ENCODE measurements around the gene CERK.

DNA sequence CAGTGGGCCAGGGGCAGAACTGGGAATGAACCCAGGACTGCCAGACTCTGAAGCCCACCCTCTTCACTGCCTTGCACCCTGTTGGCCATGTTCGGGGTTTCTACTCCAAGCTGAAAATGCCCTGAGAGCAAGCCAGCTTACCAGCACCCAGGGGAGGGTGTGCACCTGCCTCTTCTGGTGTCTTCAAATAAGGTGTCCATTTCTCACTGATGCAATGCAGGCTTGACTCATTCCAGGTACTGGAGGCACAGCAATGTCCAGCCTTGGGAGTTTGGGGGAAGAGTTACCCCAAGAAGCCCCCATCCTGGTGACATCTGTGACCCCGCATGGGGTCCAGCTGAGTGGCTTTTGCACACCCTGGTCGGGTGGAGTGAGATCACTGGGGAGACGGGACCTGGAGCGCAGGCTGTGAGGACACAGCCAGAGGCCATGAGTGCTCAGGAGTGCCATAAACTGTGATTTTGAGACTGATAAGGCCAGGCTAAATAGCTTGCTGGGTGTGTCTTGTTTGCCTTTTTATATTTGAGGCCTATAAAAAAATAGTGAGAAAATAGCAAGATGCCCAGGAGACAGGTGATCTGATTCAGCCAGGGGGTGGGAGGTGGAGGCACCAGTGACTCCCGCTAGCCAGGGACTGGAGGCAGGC, 4.6 kb upstream of the CERK start:
- TF ChIP-seq, protein P1, sequence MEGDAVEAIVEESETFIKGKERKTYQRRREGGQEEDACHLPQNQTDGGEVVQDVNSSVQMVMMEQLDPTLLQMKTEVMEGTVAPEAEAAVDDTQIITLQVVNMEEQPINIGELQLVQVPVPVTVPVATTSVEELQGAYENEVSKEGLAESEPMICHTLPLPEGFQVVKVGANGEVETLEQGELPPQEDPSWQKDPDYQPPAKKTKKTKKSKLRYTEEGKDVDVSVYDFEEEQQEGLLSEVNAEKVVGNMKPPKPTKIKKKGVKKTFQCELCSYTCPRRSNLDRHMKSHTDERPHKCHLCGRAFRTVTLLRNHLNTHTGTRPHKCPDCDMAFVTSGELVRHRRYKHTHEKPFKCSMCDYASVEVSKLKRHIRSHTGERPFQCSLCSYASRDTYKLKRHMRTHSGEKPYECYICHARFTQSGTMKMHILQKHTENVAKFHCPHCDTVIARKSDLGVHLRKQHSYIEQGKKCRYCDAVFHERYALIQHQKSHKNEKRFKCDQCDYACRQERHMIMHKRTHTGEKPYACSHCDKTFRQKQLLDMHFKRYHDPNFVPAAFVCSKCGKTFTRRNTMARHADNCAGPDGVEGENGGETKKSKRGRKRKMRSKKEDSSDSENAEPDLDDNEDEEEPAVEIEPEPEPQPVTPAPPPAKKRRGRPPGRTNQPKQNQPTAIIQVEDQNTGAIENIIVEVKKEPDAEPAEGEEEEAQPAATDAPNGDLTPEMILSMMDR (IDR thresholded peaks at IDR 0.05) = no peak
- TF ChIP-seq POLR2AphosphoS5 (IDR thresholded peaks at IDR 0.05) = no peak

Measured in suprapubic skin (tissue), 3 donors.